Mucosa of gallbladder (tissue), 1 donor: ENCODE results near the gene OR8D4. TPM values are rescaled to one million over a fixed set of nuclear protein-coding genes. Genes with fewer than 3 reads are reported as not detected.

ENCODE experiments used
- total RNA-seq: library from RNA; stranded (reverse); gene quantifications from one replicate; pipeline ENCODE4 v1.2.1, GENCODE V29; 2021
- donor health status: DM: no; HTN: no; CAD: no.

Gene OR8D4
- total RNA-seq, 1 donor from 2014 or later = not detected

Other genes with a start within 250 kb of the OR8D4 start
- 0.75 TPM for gene SCN3B, start 247.5 kb upstream of the OR8D4 start, total RNA-seq
- gene ZNF202, start 160.5 kb upstream of the OR8D4 start, total RNA-seq = 8.6 TPM
- gene OR6X1, start 147.6 kb upstream of the OR8D4 start, total RNA-seq = not detected
- gene OR6M1, start 95.8 kb upstream of the OR8D4 start, total RNA-seq = not detected
- not detected for gene TMEM225, start 16.5 kb upstream of the OR8D4 start, total RNA-seq
- not detected for gene OR4D5, start 37.5 kb downstream of the OR8D4 start, total RNA-seq
- gene OR6T1, start 41.7 kb downstream of the OR8D4 start, total RNA-seq = not detected
- gene OR10S1, start 75.6 kb downstream of the OR8D4 start, total RNA-seq = not detected
- gene OR10G6, start 93.0 kb downstream of the OR8D4 start, total RNA-seq = not detected
- gene OR10G4, start 110.8 kb downstream of the OR8D4 start, total RNA-seq = not detected
- not detected for gene OR10G9, start 120.8 kb downstream of the OR8D4 start, total RNA-seq
- gene OR10G8, start 124.6 kb downstream of the OR8D4 start, total RNA-seq = not detected
- not detected for gene OR10G7, start 139.2 kb downstream of the OR8D4 start, total RNA-seq
- 60.2 TPM for gene VWA5A, start 213.3 kb downstream of the OR8D4 start, total RNA-seq